ENCODE results near the gene HSPBP1. TPM values are rescaled to one million over a fixed set of nuclear protein-coding genes. Genes with fewer than 3 reads are reported as not detected.

HSPBP1 gene
- total RNA-seq, 1 experiment from 2014 or later: 83.4 TPM

DNA sequence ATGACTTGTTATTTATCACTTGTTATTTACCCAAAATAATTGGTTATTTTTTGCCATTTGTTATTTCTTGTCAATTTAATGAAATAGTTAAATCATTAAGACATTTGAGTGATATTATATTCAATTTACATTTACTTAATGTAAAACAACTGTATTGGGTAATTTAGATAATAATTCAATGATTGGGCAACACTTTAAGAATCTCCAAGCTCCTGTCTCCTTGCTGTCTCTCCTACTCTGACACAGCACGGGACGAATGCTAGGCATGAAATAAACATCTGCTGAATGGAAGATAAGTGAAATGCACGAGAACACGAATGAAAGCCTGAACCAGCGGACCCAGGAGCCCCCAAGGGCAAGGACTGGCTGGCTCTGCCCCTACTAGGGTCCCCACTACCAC lies 15.4 kb downstream of the HSPBP1 start:
- H3K4me1 ChIP-seq (ENCODE audit: insufficient read depth, low read length, poor library complexity, severe bottlenecking): peaks cover 5% of the 10 kb centered on the region
- BruUV-seq (replicated peaks): no TSS peak
- no peak for TF ChIP-seq EZH2 (IDR thresholded peaks at IDR 0.05; ENCODE audit: borderline replicate concordance, low read depth, low read length, poor library complexity, severe bottlenecking)
- no peak for TF ChIP-seq CTCF (conservative IDR thresholded peaks at IDR 0.05; ENCODE audit: low read depth, low read length)
- no peak overlapping the region for H3K27ac ChIP-seq (ENCODE audit: low read depth, low read length, poor library complexity, severe bottlenecking)
- intact Hi-C loops (cut with micrococcal nuclease; ENCODE audit: unreplicated experiment): no loop called here
- no peaks in the 10 kb centered on the region for H3K36me3 ChIP-seq (ENCODE audit: insufficient read depth, low read length, poor library complexity, severe bottlenecking)
- H3K27me3 ChIP-seq (replicated peaks; ENCODE audit: insufficient read depth, low read depth, low read length, poor library complexity): no peaks in the 10 kb centered on the region
- no peak for DNase-seq (ENCODE audit: low spot score)
- ChIA-PET CTCF (no interaction called here), POLR2A (ENCODE audit: low non-redundant PET) (no interaction called here)
- no peaks in the 10 kb centered on the region for H3K9me3 ChIP-seq (ENCODE audit: low read depth, low read length, poor library complexity, severe bottlenecking)
- no peak overlapping the region for H3K4me3 ChIP-seq (ENCODE audit: low read depth, low read length, poor library complexity, severe bottlenecking)

DNA sequence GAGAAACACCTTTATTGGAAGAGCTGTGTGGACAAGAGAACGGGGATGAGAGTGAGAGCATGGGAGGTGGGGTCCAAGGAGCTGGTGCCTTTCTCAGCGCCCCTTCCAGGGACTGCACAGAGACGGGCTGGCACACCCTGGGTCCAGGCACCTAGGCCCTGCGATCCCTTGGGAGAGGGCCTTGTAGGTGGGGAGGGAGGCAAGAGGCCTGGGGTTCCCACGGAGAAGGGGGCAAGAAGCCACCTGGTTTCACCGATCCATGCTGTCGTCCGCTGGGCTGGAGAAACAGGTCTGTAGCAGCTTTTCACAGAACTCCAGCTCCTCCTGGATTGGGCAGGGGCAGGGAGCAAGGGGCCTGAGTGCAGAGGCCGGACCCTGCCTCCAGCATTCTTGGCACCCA lies 17.6 kb downstream of the HSPBP1 start:
- peaks cover 7% of the 10 kb centered on the region for H3K4me1 ChIP-seq (ENCODE audit: insufficient read depth, low read length, poor library complexity, severe bottlenecking)
- no peaks in the 10 kb centered on the region for H3K9me3 ChIP-seq (ENCODE audit: low read depth, low read length, poor library complexity, severe bottlenecking)
- no peak for DNase-seq (ENCODE audit: low spot score)
- ChIA-PET CTCF (no interaction called here), POLR2A (ENCODE audit: low non-redundant PET) (no interaction called here)
- H3K4me3 ChIP-seq (ENCODE audit: low read depth, low read length, poor library complexity, severe bottlenecking): no peak overlapping the region
- no peak overlapping the region for H3K27ac ChIP-seq (ENCODE audit: low read depth, low read length, poor library complexity, severe bottlenecking)
- H3K36me3 ChIP-seq (ENCODE audit: insufficient read depth, low read length, poor library complexity, severe bottlenecking): no peaks in the 10 kb centered on the region
- intact Hi-C loops (cut with micrococcal nuclease; ENCODE audit: unreplicated experiment): no loop called here
- BruUV-seq (replicated peaks): no TSS peak
- TF ChIP-seq EZH2 (IDR thresholded peaks at IDR 0.05; ENCODE audit: borderline replicate concordance, low read depth, low read length, poor library complexity, severe bottlenecking) (no peak), CTCF (conservative IDR thresholded peaks at IDR 0.05; ENCODE audit: low read depth, low read length) (no peak)
- no peaks in the 10 kb centered on the region for H3K27me3 ChIP-seq (replicated peaks; ENCODE audit: insufficient read depth, low read depth, low read length, poor library complexity)

DNA sequence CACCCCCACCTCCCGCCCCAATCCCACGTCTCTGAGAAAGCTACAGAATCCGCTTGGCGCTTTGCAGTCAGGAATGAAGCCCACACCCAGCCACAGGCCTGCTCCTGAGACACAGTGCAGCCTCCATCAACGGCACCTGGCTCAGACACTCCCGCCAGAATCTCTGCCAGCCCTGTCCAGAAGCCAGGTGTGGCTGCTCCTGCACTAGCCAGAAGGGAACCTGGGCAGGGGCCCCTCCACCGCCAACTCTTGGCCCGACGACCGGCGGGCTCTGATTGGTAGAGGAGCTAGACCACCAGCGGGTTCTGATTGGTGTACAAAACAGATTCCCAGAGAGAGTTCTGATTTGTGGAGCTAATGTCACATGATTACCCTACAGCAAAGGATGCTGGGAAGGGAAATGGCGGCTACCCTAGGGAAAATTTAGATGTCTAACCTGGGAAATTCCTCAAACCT lies 18.2 kb downstream of the HSPBP1 start:
- intact Hi-C loops (cut with micrococcal nuclease; ENCODE audit: unreplicated experiment): no loop called here
- no peak for DNase-seq (ENCODE audit: low spot score)
- Histone ChIP-seq H3K36me3 (ENCODE audit: insufficient read depth, low read length, poor library complexity, severe bottlenecking) (no peaks in the 10 kb centered on the region), H3K27me3 (replicated peaks; ENCODE audit: insufficient read depth, low read depth, low read length, poor library complexity) (no peaks in the 10 kb centered on the region), H3K9me3 (ENCODE audit: low read depth, low read length, poor library complexity, severe bottlenecking) (no peaks in the 10 kb centered on the region), H3K4me1 (ENCODE audit: insufficient read depth, low read length, poor library complexity, severe bottlenecking) (peaks cover 13% of the 10 kb centered on the region), H3K4me3 (ENCODE audit: low read depth, low read length, poor library complexity, severe bottlenecking) (no peak overlapping the region), H3K27ac (ENCODE audit: low read depth, low read length, poor library complexity, severe bottlenecking) (no peak overlapping the region)
- POLR2A ChIA-PET (ENCODE audit: low non-redundant PET): no interaction called here
- CTCF ChIA-PET: no interaction called here
- no TSS peak for BruUV-seq (replicated peaks)
- TF ChIP-seq EZH2 (IDR thresholded peaks at IDR 0.05; ENCODE audit: borderline replicate concordance, low read depth, low read length, poor library complexity, severe bottlenecking) (no peak), CTCF (conservative IDR thresholded peaks at IDR 0.05; ENCODE audit: low read depth, low read length) (no peak)

Measured in A673 (cell line).